Erythroblast (primary cell): ENCODE results near the gene TMBIM4.

Experiments
- DNase-seq, 2 experiments: peaks; one replicate each; lab custom pipeline; 2025; lab: John Stamatoyannopoulos, UW
- GATA1 ChIP-seq: IDR thresholded peaks from 2 replicates; pipeline ENCODE4 v1.6.1; 2011; ENCODE audit warnings: low read depth, mild to moderate bottlenecking, control low read depth, low read length, moderate library complexity
- POLR2A ChIP-seq: IDR thresholded peaks from 2 replicates; pipeline ENCODE4 v1.6.1; 2011; ENCODE audit warnings: mild to moderate bottlenecking, low read length

TMBIM4 gene

GRCh38 chr12:66113471-66113870, 56.3 kb downstream of the TMBIM4 start:
- no peak for DNase-seq
- no peak for TF ChIP-seq POLR2A
- TF ChIP-seq GATA1, result no peak

GRCh38 chr12:66111605-66112004, 58.2 kb downstream of the TMBIM4 start:
- no peak for DNase-seq
- TF ChIP-seq GATA1, result no peak
- no peak for TF ChIP-seq POLR2A

- TF ChIP-seq GATA1 (no peak), POLR2A (no peak)
- no peak for DNase-seq
These were observed 60.7 kb downstream of the TMBIM4 start for GRCh38 chr12:66109056-66109455.

GRCh38 chr12:66108386-66108785, 61.4 kb downstream of the TMBIM4 start:
- no peak for DNase-seq
- TF ChIP-seq POLR2A (no peak), GATA1 (no peak)

- DNase-seq, result peak; percentile 83 to 89
- no peak for TF ChIP-seq GATA1
- no peak for TF ChIP-seq POLR2A
These were observed 62.3 kb downstream of the TMBIM4 start for GRCh38 chr12:66107451-66107915.

- DNase-seq, result peak in 1 of 2 experiments; percentile 14
- TF ChIP-seq GATA1 (no peak), POLR2A (no peak)
These were observed 66.5 kb downstream of the TMBIM4 start for GRCh38 chr12:66103016-66103913.

GRCh38 chr12:66092559-66093269, 77.1 kb downstream of the TMBIM4 start:
- TF ChIP-seq POLR2A (no peak), GATA1 (no peak)
- DNase-seq, result no peak

GRCh38 chr12:66090157-66090556, 79.6 kb downstream of the TMBIM4 start:
- no peak for DNase-seq
- no peak for TF ChIP-seq POLR2A
- TF ChIP-seq GATA1, result no peak

- peak; percentile 53 to 69 for DNase-seq
- TF ChIP-seq GATA1 (no peak), POLR2A (no peak)
These were observed 82.3 kb downstream of the TMBIM4 start for GRCh38 chr12:66087365-66087943.

- DNase-seq, result no peak
- TF ChIP-seq POLR2A, result no peak
- TF ChIP-seq GATA1, result no peak
These were observed 83.8 kb downstream of the TMBIM4 start for GRCh38 chr12:66085998-66086397.
